BE2C (cell line): ENCODE data around the gene ACTR6. TPM values are rescaled to one million over a fixed set of nuclear protein-coding genes. Genes with fewer than 3 reads are reported as not detected.

Source experiments
- DNase-seq: peaks from one replicate; pipeline ENCODE4 v3.0.0-alpha.2; 2020
- H3K27me3 ChIP-seq: fragments of 250-450 bp; sonication (Bioruptor Pico); 2 replicates; pipeline ENCODE4 v1.5.1; 2020; ENCODE audit warnings: mild to moderate bottlenecking
- H3K36me3 ChIP-seq: fragments of 250-450 bp; sonication (Bioruptor Pico); 2 replicates; pipeline ENCODE4 v1.5.1; 2020; ENCODE audit warnings: mild to moderate bottlenecking
- H3K4me1 ChIP-seq: fragments of 250-450 bp; sonication (Bioruptor Pico); 2 replicates; pipeline ENCODE4 v1.5.1; 2020
- H3K4me3 ChIP-seq: 2 replicates; pipeline ENCODE4 v1.5.1; 2011; ENCODE audit warnings: low read depth, low read length
- H3K9me3 ChIP-seq: fragments of 250-450 bp; sonication (Bioruptor Pico); 2 replicates; pipeline ENCODE4 v1.5.1; 2020
- CTCF ChIP-seq: IDR thresholded peaks from 2 replicates; pipeline ENCODE4 v1.5.1; 2012; ENCODE audit warnings: mild to moderate bottlenecking, low read depth, low read length
- polyA plus RNA-seq: library from polyadenylated mRNA; unstranded; fragments of >200 nt; gene quantifications from one replicate; pipeline ENCODE4 v1.2.1, GENCODE V29; 2012; ENCODE audit warnings: low read depth, missing spikeins; ENCODE audit not compliant: insufficient read length, insufficient read depth

ACTR6 gene
- polyA plus RNA-seq: 23.5 TPM

- TF ChIP-seq CTCF: no peak
- Histone ChIP-seq H3K4me1 (no peaks in the 10 kb centered on the region), H3K4me3 (peak within 1 kb of the TSS; percentile 82), H3K36me3 (no peaks in the 10 kb centered on the region), H3K9me3 (no peaks in the 10 kb centered on the region), H3K27me3 (no peaks in the 10 kb centered on the region)
- DNase-seq: peak; percentile 95
These were observed at the start of gene ACTR6 for GRCh38 chr12:100200463-100201181. Gene ACTR6, plus strand, starts transcription at chr12:100200815. Its CDS starts 37 bp downstream, at chr12:100200852.

DNA sequence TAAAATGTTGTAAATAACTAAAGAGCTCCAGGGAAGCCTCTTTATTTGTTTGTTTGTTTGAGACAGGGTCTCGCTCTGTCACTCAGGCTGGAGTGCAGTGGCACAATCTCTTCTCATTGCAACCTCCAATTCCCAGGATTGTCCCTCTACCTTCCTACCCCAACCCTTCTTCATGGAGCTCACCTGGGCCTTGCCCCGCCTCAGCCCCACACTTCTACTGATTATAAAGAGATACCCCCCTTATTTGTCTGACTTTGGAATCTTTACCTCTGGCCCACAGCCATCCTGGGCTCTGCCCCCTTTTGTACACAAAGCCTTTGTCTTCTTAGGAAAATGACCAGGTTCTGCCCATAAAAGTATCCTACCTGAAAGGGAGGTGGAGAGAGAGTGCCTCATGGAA, 48.8 kb upstream of the ACTR6 start:
- H3K4me1 ChIP-seq: no peaks in the 10 kb centered on the region
- TF ChIP-seq CTCF: no peak
- no peak for DNase-seq
- H3K36me3 ChIP-seq: no peaks in the 10 kb centered on the region
- H3K27me3 ChIP-seq: no peaks in the 10 kb centered on the region
- H3K4me3 ChIP-seq: no peak overlapping the region
- H3K9me3 ChIP-seq: no peaks in the 10 kb centered on the region

DNA sequence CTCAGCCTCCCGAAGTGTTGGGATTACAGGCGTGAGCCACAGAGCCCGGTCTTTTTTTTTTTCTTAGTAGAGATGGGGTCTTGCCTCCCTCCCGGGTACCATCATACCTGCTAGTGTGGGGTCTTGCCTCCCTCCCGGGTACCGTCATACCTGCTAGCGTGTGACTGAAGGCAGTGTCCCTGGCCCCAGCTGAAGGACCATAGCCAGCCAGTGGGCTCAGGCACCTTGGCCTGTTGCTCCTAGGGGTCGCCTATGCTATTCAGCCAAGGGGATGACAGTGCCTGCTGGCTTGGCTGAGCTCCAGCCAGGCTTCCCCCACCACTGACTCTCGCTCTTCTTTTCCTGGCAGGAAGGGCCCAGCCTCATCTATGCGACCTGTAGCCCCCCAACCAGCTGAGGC, 47.5 kb upstream of the ACTR6 start:
- Histone ChIP-seq H3K27me3 (no peaks in the 10 kb centered on the region), H3K36me3 (no peaks in the 10 kb centered on the region), H3K4me1 (no peaks in the 10 kb centered on the region), H3K9me3 (no peaks in the 10 kb centered on the region), H3K4me3 (no peak overlapping the region)
- no peak for DNase-seq
- no peak for TF ChIP-seq CTCF

- Histone ChIP-seq H3K9me3 (no peaks in the 10 kb centered on the region), H3K4me3 (no peak overlapping the region), H3K27me3 (no peaks in the 10 kb centered on the region), H3K36me3 (no peaks in the 10 kb centered on the region), H3K4me1 (no peaks in the 10 kb centered on the region)
- TF ChIP-seq CTCF: peak; percentile 92
- peak; percentile 86 for DNase-seq
These were observed 46.0 kb upstream of the ACTR6 start for GRCh38 chr12:100154474-100155247.

DNA sequence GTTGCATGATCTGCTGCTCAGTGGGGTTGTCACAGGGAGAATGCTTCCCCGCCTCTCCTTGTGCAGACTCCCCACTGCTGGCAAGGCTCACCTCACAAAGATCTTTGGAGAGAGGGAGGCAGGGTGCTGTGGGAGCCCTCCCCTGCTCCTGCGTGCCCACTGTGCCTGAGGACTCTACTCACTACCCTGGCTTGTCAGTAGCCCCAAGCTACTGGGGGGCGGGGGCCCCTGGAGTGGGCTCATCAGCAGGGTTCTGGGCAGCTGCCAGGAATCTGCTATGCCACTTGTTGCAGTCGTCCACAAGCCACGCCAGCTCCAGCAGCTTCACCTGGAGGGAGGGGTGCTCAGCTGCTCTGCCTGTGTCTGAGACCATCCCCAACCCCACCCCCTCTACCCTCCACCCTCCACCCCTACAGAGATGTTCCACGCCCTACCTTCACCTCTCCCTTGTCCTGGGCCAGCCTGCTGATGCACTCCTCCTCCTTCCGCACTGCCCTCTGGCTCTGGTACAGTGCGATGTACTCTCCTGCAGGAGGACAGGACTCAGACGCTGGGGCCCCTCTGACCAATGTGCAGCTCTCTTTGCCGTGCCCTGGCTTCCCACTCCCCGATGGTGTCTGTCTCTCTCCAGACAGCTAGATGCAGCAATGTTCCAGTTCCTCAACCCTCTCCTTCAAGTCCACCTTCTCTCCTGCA, 43.7 kb upstream of the ACTR6 start:
- no peak for DNase-seq

More for the DNA sequence above, 43.7 kb upstream of the ACTR6 start:
- Histone ChIP-seq H3K4me1 (no peaks in the 10 kb centered on the region), H3K9me3 (no peaks in the 10 kb centered on the region), H3K36me3 (no peaks in the 10 kb centered on the region), H3K4me3 (no peak overlapping the region), H3K27me3 (no peaks in the 10 kb centered on the region)
- TF ChIP-seq CTCF: no peak
